Lower lobe of right lung (tissue), 2 donors: ENCODE measurements around the gene ADGRV1. TPM values are rescaled to one million over a fixed set of nuclear protein-coding genes. Genes with fewer than 3 reads are reported as not detected.

Experiments used
- ATAC-seq, 2 donors: fragments of 200-7000 bp; cut with Tn5 transposase; one replicate each; pipeline ENCODE4 v1.9.1; 2020 to 2022; ENCODE audit warnings: mild to moderate bottlenecking in 2 of 2, moderate library complexity in 2 of 2
- DNase-seq: peaks from one replicate; pipeline ENCODE4 v3.0.0-alpha.2; 2020
- H3K27ac ChIP-seq: fragments of 200-600 bp; one replicate; pipeline ENCODE4 v1.8.0; 2022
- H3K27me3 ChIP-seq: fragments of 200-600 bp; one replicate; pipeline ENCODE4 v1.8.0; 2022; ENCODE audit warnings: low read depth
- H3K36me3 ChIP-seq: fragments of 200-600 bp; one replicate; pipeline ENCODE4 v1.8.0; 2022; ENCODE audit warnings: mild to moderate bottlenecking
- H3K4me1 ChIP-seq: fragments of 200-600 bp; one replicate; pipeline ENCODE4 v1.8.0; 2022
- H3K4me3 ChIP-seq: fragments of 200-600 bp; one replicate; pipeline ENCODE4 v1.8.0; 2022; ENCODE audit warnings: mild to moderate bottlenecking
- H3K9me3 ChIP-seq: fragments of 200-600 bp; one replicate; pipeline ENCODE4 v1.8.0; 2022
- intact Hi-C: fragments of 100-400 bp; cut with DNase I; formaldehyde crosslinking; loops from one replicate; pipeline ENCODE4 v1.11.0; 2022
- total RNA-seq: library from RNA; stranded (reverse); fragmentation: NEBNext Ultra II Directional; extraction: Animal tissue kit (Norgen Biotek cat#: 25700); gene quantifications from one replicate; pipeline ENCODE4 v1.2.1, GENCODE V29; 2021
- TF ChIP-seq, protein P1 (sequence below): fragments of 200-600 bp; IDR thresholded peaks from one replicate; pipeline ENCODE4 v1.8.0; 2022; ENCODE audit warnings: antibody characterized with exemption, mild to moderate bottlenecking
- donor health status: DM: no; HTN: yes; CAD: no; lungs with severe emphysema.

The ADGRV1 gene
- total RNA-seq, 1 donor from 2014 or later, result 49.7 TPM

GRCh38 chr5:90901261-90901660 lies 342.7 kb downstream of the ADGRV1 start:
- Histone ChIP-seq H3K4me3 (no peak overlapping the region), H3K9me3 (no peaks in the 10 kb centered on the region), H3K27me3 (no peaks in the 10 kb centered on the region), H3K36me3 (no peaks in the 10 kb centered on the region), H3K4me1 (no peaks in the 10 kb centered on the region), H3K27ac (no peak overlapping the region)
- TF ChIP-seq, protein P1, sequence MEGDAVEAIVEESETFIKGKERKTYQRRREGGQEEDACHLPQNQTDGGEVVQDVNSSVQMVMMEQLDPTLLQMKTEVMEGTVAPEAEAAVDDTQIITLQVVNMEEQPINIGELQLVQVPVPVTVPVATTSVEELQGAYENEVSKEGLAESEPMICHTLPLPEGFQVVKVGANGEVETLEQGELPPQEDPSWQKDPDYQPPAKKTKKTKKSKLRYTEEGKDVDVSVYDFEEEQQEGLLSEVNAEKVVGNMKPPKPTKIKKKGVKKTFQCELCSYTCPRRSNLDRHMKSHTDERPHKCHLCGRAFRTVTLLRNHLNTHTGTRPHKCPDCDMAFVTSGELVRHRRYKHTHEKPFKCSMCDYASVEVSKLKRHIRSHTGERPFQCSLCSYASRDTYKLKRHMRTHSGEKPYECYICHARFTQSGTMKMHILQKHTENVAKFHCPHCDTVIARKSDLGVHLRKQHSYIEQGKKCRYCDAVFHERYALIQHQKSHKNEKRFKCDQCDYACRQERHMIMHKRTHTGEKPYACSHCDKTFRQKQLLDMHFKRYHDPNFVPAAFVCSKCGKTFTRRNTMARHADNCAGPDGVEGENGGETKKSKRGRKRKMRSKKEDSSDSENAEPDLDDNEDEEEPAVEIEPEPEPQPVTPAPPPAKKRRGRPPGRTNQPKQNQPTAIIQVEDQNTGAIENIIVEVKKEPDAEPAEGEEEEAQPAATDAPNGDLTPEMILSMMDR, result no peak
- DNase-seq (no peak), ATAC-seq (no peak)
- intact Hi-C loops, result no loop called here

DNA sequence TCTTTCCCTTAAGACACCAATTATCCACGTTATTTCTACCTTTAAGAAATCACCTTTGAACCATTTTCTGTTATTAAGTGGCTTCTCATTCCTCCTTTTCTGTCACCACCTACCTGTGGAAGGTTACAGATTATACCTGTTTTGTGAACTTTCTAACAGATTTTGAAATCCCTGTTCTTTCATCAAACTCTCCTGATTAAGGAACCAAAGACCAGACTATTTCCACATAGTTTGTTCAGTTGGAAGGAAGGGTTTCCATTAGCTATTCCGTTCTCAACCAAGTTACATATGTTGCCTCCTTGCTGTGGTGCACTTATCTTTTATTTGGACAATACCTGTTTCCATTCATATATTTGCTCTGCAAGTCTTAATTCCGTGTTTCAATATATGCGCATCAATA lies 343.6 kb downstream of the ADGRV1 start:
- ATAC-seq (no peak), DNase-seq (no peak)
- intact Hi-C loops, result no loop called here
- H3K4me1 ChIP-seq, result no peaks in the 10 kb centered on the region
- H3K9me3 ChIP-seq, result no peaks in the 10 kb centered on the region
- H3K36me3 ChIP-seq, result no peaks in the 10 kb centered on the region
- TF ChIP-seq, protein P1, result no peak
- no peaks in the 10 kb centered on the region for H3K27me3 ChIP-seq
- H3K27ac ChIP-seq, result no peak overlapping the region
- H3K4me3 ChIP-seq, result no peak overlapping the region

DNA sequence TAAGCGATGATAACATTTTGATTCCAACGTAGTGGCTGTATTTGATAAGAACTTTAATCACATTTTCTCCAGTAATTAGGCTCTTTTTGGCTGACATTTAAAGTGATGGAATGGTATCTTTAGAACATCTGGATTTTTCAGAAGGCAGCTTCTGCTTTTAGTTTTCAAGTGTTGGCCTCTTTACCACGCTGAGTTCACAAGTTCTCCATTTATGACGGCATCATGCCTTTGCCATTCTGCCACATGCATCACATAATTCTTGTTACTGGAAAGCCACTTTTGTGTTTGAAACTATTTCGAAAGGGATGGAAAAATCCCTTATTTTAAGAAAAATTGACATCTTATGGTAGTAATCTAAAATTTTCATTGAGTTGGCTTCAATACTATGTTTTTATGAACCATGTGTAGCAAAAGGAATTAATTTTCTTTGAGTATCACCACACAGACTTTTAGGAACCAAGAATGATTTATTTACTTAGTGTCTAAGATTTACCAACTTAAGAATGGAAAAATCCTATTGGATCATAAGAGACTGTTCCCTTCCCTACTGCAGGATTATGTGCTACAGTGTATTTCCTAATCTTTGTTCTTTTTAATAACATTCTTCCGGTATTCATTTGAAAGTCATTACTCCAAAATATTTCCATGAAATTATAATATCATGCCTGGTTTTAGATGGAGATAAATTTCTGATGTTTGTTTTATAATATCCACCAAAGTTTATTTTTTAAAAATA lies 344.2 kb downstream of the ADGRV1 start:
- Histone ChIP-seq H3K27me3 (no peaks in the 10 kb centered on the region), H3K4me3 (no peak overlapping the region), H3K9me3 (no peaks in the 10 kb centered on the region), H3K36me3 (no peaks in the 10 kb centered on the region), H3K27ac (no peak overlapping the region), H3K4me1 (no peaks in the 10 kb centered on the region)
- TF ChIP-seq, protein P1, result no peak
- intact Hi-C loops, result no loop called here
- ATAC-seq, result no peak
- no peak for DNase-seq

DNA sequence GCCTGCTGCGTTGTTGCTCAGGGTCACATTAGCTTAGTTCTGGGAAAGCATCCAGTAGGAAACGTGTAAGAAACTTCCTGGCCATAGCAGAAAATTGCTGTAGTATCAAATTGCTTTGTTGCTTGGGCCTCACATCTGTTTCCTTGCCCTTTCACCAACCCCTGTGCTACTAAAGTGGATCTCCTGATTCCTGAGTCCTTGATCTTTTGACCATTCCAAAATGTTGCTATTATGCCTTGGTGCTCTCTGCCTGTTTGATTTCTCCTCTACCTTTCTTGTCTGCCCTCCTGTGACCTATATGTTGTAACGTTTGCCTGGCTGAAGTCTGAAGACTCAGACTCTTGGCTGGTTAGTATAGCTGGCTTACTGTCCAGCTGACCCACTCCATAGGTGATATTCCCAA lies 350.5 kb downstream of the ADGRV1 start:
- no peaks in the 10 kb centered on the region for H3K9me3 ChIP-seq
- no peak overlapping the region for H3K27ac ChIP-seq
- peak in 1 of 2 donors; percentile 26 for ATAC-seq

GRCh38 chr5:90909940-90910339 lies 351.3 kb downstream of the ADGRV1 start:
- no peaks in the 10 kb centered on the region for H3K9me3 ChIP-seq
- peak in 1 of 2 donors; percentile 73 for ATAC-seq
- H3K27me3 ChIP-seq, result no peaks in the 10 kb centered on the region
- H3K4me3 ChIP-seq, result no peak overlapping the region
- H3K36me3 ChIP-seq, result no peaks in the 10 kb centered on the region
- DNase-seq, result no peak
- H3K27ac ChIP-seq, result no peak overlapping the region
- TF ChIP-seq, protein P1, result no peak
- intact Hi-C loops, result no loop called here
- peaks cover 6% of the 10 kb centered on the region for H3K4me1 ChIP-seq

More for the DNA sequence above, 350.5 kb downstream of the ADGRV1 start:
- H3K27me3 ChIP-seq, result no peaks in the 10 kb centered on the region
- H3K4me1 ChIP-seq, result peaks cover 6% of the 10 kb centered on the region
- TF ChIP-seq, protein P1, result no peak
- DNase-seq, result no peak
- H3K4me3 ChIP-seq, result no peak overlapping the region
- intact Hi-C loops, result no loop called here
- H3K36me3 ChIP-seq, result no peaks in the 10 kb centered on the region
